Measurements from ENCODE around the gene C11orf97.

C11orf97 gene

GRCh38 chr11:94524341-94524740, 12.1 kb downstream of the C11orf97 start:
- no peak for TF ChIP-seq CTCF (IDR thresholded peaks at IDR 0.05; ENCODE audit: insufficient read depth, low read depth, low read length, missing control alignments)
- DNase-seq (ENCODE audit: low read depth) = no peak
- H3K4me3 ChIP-seq (ENCODE audit: low read depth, low read length) = no peak overlapping the region

GRCh38 chr11:94525546-94526324, 13.5 kb downstream of the C11orf97 start:
- H3K4me3 ChIP-seq (ENCODE audit: low read depth, low read length) = no peak overlapping the region
- no peak for DNase-seq (ENCODE audit: low read depth)
- TF ChIP-seq CTCF (IDR thresholded peaks at IDR 0.05; ENCODE audit: insufficient read depth, low read depth, low read length, missing control alignments) = no peak

GRCh38 chr11:94526645-94527438, 14.6 kb downstream of the C11orf97 start:
- DNase-seq (ENCODE audit: low read depth) = no peak
- TF ChIP-seq CTCF (IDR thresholded peaks at IDR 0.05; ENCODE audit: insufficient read depth, low read depth, low read length, missing control alignments) = no peak
- no peak overlapping the region for H3K4me3 ChIP-seq (ENCODE audit: low read depth, low read length)

- no peak for DNase-seq (ENCODE audit: low read depth)
- no peak for TF ChIP-seq CTCF (IDR thresholded peaks at IDR 0.05; ENCODE audit: insufficient read depth, low read depth, low read length, missing control alignments)
These were observed 16.3 kb downstream of the C11orf97 start for GRCh38 chr11:94528551-94528950.

GRCh38 chr11:94532211-94532610, 19.9 kb downstream of the C11orf97 start:
- H3K4me3 ChIP-seq (ENCODE audit: low read depth, low read length) = no peak overlapping the region
- no peak for TF ChIP-seq CTCF (IDR thresholded peaks at IDR 0.05; ENCODE audit: insufficient read depth, low read depth, low read length, missing control alignments)
- no peak for DNase-seq (ENCODE audit: low read depth)

More at GRCh38 chr11:94528551-94528950, 16.3 kb downstream of the C11orf97 start:
- no peak overlapping the region for H3K4me3 ChIP-seq (ENCODE audit: low read depth, low read length)

GRCh38 chr11:94533206-94533605, 20.9 kb downstream of the C11orf97 start:
- TF ChIP-seq CTCF (IDR thresholded peaks at IDR 0.05; ENCODE audit: insufficient read depth, low read depth, low read length, missing control alignments) = no peak
- no peak for DNase-seq (ENCODE audit: low read depth)
- no peak overlapping the region for H3K4me3 ChIP-seq (ENCODE audit: low read depth, low read length)

Data from GM12865 (cell line).